ENCODE results near the gene SLC22A24.

The SLC22A24 gene

DNA sequence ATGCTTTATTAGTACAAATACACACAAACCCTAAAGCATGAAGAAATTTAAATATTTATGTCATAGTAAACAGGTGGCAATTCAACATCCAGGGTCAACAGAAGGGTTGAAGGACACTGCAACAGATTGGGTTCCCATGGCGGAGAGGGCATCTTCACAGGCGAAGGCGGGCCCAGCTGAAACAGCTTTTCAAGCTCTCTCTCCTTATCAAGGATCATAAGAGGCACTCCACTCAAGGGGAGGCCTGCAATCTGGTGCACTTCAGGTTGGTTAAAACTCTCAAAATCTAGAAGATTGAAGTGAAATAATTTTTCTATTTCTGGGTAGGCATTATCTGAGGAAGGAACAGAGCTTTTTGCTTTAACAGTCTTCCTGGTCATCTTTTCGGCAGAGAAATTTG is 111.6 kb downstream of the SLC22A24 start:
- Histone ChIP-seq H3K36me3 (ENCODE audit: insufficient read depth, low read length) (no peaks in the 10 kb centered on the region), H4K20me1 (ENCODE audit: insufficient read depth, low read length) (no peaks in the 10 kb centered on the region), H2AFZ (ENCODE audit: low read length) (no peak overlapping the region), H3K9ac (ENCODE audit: low read length) (no peak overlapping the region), H3F3A (ENCODE audit: insufficient read depth, low read length) (no peaks in the 10 kb centered on the region), H3K4me3 (ENCODE audit: low read depth, low read length, poor library complexity, severe bottlenecking) (no peak overlapping the region), H3K9me2 (ENCODE audit: low read depth, low read length) (no peaks in the 10 kb centered on the region), H3K4me1 (ENCODE audit: insufficient read depth, low read length, severe bottlenecking) (no peaks in the 10 kb centered on the region), H3K4me2 (ENCODE audit: low read length) (no peak overlapping the region), H3K27me3 (ENCODE audit: insufficient read depth, low read length) (peaks cover 3% of the 10 kb centered on the region; the same call in 1 of the 2 replicates), H3K9me3 (ENCODE audit: low read length) (no peaks in the 10 kb centered on the region), H3K79me2 (ENCODE audit: insufficient read depth, low read length) (no peaks in the 10 kb centered on the region), H3K27ac (ENCODE audit: low read depth, low read length, poor library complexity, severe bottlenecking) (no peak overlapping the region)
- no peak for TF ChIP-seq EZH2 (IDR thresholded peaks at IDR 0.05; ENCODE audit: borderline replicate concordance, low read length)
- TF ChIP-seq, protein P1, sequence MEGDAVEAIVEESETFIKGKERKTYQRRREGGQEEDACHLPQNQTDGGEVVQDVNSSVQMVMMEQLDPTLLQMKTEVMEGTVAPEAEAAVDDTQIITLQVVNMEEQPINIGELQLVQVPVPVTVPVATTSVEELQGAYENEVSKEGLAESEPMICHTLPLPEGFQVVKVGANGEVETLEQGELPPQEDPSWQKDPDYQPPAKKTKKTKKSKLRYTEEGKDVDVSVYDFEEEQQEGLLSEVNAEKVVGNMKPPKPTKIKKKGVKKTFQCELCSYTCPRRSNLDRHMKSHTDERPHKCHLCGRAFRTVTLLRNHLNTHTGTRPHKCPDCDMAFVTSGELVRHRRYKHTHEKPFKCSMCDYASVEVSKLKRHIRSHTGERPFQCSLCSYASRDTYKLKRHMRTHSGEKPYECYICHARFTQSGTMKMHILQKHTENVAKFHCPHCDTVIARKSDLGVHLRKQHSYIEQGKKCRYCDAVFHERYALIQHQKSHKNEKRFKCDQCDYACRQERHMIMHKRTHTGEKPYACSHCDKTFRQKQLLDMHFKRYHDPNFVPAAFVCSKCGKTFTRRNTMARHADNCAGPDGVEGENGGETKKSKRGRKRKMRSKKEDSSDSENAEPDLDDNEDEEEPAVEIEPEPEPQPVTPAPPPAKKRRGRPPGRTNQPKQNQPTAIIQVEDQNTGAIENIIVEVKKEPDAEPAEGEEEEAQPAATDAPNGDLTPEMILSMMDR (IDR thresholded peaks at IDR 0.05; ENCODE audit: low read length) = no peak

Measured in OCI-LY1 (cell line).